NCI-H2107 treated with DMSO at 0.1 percent for 48 hours (cell line): Measurements from ENCODE around the gene SIVA1.

Experiments
- DNase-seq: peaks from one replicate; lab custom pipeline; 2025; ENCODE audit not compliant: unreplicated experiment; lab: John Stamatoyannopoulos, UW

SIVA1 gene

DNA sequence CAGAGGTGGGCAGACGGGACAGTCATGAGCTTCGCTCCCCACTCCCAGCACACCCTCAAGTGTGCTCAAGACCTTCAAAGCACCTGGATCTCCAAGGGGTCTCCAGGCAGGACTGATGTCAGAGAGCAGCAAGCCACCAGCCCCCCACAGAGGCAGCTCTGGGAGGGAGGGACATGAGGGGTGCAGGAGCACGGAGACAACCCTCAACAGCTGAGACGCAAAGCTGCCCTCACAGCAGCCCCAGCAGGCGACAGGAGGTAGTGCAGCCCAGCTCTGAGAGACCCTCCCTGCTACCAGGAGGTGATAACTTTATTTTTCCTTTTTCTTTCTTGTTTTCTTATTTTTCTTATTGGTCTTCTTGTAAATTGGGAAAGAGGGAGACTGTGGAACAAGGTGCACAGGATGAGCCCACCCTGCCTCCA lies 17.9 kb downstream of the SIVA1 start:
- no peak for DNase-seq

- DNase-seq = no peak
Measured at GRCh38 chr14:104771374-104771773, 18.4 kb downstream of the SIVA1 start.

DNA sequence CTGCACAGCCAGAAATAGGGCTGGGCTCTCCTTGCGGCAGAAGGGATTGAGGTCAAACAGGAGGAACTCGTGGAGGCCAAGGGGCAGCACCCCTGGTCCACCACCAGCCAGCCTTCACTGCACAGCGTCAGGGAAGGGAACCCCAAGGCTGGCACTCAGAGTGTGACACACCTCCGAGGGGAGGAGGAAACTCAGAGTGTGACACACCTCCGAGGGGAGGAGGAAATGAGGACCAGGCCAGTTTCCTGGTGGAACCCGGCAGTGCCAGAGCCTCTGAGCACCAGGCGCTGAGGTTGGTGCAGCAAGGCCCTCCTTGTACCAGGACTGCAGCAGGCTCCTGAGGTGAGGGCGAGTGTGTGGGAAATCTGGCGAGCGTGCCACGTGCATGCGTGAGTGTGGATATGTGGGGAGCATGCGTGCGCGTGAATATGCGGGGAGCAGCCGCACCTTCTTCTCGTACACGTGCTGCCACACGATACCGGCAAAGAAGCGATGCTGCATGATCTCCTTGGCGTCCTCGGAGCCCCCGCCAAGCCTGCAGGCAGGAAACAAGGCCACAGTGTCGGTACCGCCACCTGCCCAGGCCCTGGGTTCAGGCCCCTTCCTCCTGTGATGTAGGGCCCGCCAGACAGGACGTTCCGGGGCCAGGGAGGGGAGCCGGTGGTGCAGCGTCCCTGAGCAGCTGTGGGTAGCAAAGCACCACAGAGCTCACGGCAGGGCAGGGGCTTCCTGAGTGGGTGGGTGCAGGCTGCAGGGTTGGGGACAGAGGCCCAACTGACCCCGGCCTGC lies 19.2 kb downstream of the SIVA1 start:
- no peak for DNase-seq

DNA sequence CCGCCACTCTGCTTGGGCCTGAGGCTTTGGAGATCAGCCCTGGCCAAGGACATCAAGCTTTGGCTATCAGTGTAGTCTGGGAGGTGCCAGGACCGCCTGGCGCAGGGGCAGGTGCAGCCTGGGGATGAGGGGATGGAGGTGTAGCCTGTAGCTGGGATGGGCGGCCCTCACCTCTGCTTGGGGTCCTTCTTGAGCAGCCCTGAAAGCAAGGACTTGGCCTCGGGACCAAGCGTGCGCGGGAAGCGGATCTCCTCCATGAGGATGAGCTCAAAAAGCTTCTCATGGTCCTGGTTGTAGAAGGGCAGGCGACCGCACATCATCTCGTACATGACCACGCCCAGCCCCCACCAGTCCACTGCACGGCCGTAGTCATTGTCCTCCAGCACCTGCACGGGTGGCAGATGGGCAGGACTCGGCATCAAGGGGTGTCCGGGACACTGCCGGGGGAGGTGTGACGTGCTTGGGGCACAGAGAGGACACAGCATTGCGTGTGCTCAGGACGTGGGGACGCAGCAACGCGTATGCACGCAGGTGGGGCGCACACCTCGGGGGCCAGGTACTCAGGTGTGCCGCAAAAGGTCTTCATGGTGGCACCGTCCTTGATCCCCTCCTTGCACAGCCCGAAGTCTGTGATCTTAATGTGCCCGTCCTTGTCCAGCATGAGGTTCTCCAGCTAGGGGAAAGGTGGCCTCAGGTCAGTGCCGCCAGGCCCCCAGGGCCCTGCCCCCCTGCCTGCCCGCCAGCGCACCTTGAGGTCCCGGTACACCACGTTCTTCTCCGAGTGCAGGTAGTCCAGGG lies 20.0 kb downstream of the SIVA1 start:
- DNase-seq = no peak

- no peak for DNase-seq
Measured at GRCh38 chr14:104773505-104774452, 20.8 kb downstream of the SIVA1 start.

DNA sequence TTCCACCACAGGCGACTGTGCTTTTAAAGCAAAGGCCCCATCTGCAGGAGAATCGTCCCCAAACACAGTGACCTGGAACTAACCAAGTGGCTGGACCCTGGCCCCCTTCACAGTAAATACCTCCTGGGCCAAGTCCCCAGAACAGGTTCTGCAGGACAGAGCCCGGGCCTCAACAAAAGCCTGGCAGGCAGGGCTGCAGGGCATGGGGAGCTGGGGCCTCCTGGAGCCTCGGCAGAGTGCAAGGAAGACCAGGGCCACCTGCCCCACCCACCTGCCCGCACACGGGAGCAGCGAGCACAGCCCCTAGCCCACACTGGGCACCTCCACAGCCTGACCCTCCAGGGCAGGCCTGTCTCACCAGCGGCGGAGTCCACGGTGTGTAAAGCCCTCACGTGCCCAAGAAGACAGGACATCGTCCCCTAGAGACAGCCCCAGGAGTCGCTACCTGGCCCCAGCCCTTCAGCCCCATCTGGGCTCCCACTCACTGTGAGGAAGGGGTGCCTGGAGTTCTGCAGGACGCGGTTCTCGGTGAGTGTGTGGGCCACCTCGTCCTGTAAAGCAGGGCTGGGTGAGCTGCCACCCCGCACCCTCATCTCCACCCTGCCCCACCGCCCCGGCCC lies 21.6 kb downstream of the SIVA1 start:
- DNase-seq = no peak

- DNase-seq = no peak
Measured at GRCh38 chr14:104775073-104775489, 22.1 kb downstream of the SIVA1 start.

DNA sequence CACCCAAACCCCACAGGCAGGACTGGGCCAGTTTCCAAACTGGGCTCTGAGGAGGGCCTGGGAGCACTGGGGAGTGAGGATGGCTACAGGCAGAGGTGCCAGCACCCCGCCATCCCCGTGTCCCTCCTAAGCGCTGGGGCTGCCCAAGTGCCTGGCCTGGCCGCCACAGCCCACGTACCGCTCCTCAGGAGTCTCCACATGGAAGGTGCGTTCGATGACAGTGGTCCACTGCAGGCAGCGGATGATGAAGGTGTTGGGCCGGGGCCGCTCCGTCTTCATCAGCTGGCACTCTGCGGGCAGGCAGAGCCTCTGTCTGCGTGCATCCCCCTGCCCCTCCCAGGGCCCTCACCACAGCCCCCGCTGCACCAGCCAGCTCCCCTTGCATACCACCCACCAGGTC lies 23.5 kb downstream of the SIVA1 start:
- DNase-seq = no peak

DNA sequence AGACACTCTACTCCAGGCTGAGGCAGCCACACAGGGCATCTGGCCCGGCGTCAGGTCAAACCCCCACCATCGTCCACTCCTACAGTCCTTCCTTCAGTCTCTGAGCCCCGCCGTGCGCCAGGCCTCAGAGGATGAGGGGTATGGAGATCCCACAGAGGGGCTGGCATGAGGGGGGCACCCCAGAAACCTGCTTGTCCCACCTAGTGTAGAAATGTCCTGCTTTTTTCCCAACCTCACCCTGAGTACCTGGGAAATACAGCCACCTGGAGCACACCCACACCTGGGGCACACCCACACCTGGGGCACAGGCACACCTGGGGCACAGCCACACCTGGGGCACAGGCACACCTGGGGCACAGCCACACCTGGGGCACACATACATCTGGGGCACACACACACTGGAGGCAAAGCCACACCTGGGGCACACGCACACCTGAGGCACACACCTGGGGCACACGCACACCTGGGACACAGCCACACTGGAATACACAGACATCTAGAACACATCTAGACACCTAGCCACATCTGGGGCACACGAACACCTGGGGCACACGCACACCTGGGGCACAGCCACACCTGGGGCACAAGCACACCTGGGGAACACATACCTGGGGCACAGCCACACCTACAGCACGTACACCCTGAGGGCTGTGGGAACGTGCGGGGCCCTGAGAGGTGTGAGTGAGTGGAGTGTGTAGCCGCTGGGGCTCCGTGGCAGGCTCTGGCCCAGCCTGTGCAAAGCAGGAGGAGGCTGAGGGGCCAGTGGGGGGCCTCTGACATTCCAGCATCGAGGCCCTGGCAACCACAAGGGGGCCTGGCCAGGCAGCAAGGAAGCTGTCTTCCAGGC lies 24.2 kb downstream of the SIVA1 start:
- DNase-seq = no peak

DNA sequence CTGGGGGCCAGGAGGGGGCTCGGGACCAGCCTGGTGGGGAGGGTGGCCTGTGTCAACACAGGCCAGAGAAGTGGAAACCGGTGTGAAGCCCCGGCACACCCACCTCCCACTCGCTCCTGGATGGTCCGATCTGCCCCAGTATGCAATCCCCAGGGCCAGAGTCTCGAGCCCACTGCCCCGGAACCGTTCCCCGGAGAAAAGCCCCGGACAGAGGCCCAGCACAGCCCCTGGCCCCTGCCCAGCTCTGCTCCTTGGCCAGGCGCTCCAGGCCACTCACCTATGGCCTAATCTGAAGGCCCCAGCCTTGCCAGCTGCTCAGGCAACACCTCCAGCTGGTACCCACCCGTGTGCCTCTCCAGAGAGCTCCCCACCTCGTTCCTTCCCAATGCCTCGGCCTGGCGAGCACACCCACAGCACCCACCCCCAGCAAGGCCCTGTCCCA lies 24.9 kb downstream of the SIVA1 start:
- DNase-seq = no peak

DNA sequence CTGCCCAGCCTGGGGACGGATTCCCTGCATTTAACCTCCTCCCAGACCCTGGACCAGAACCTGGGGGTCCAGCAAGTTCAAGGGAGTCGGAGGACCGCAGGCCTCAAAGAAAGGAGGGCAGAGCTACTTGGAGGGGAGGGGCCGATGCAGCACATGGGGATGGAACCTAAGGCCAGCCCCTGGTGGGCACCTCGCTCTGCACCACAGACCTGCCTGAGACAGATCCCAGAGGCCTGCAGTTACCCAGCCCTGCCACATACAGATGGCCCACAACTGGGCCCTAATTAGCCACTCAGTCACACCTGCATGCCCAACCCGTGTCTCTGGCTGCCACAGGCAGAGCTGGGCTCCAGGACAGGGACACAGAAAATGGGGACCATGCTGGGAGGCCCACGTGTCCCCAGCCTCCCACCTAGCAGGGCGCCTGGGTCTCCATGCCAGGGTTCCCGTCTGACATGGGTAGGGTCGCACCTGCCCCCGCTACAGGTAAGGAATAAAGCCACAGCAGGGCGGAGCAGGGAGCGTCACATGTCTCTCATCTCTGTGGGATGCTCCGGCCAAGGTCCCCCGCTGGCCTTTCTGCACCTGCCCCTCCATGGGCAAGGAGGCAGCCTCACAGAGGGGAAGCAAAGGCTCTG lies 25.9 kb downstream of the SIVA1 start:
- DNase-seq = no peak

DNA sequence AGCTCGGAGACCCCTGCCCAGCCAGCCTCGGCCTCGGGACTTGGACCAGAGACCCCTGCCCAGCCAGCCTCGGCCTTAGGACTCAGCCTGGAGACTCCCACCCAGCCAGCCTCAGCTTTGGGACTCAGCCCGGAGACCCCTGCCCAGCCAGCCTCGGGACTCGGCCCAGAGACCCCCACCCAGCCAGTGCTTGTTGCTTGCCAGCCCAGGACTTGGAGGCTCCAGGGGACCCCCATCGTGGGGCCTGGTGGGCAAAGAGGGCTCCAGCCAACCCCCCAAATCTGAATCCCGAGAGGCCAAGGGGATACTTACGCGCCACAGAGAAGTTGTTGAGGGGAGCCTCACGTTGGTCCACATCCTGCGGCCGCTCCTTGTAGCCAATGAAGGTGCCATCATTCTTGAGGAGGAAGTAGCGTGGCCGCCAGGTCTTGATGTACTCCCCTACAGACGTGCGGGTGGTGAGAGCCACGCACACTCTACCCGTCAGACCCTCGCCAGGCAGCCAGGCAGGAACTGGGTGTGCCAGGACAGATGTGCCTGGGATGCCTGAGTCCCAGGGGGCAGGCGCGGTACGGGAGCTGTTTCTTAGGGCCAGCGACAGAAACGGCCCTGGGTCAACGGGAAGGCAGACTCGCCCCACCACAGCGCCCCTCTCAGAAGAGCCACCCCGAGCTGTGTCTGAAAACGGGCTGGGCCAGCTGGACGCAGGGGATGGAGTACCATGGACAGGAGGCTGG lies 27.0 kb downstream of the SIVA1 start:
- no peak for DNase-seq

- no peak for DNase-seq
Measured at GRCh38 chr14:104780513-104781030, 27.6 kb downstream of the SIVA1 start.

GRCh38 chr14:104781271-104782077 lies 28.5 kb downstream of the SIVA1 start:
- DNase-seq = no peak

DNA sequence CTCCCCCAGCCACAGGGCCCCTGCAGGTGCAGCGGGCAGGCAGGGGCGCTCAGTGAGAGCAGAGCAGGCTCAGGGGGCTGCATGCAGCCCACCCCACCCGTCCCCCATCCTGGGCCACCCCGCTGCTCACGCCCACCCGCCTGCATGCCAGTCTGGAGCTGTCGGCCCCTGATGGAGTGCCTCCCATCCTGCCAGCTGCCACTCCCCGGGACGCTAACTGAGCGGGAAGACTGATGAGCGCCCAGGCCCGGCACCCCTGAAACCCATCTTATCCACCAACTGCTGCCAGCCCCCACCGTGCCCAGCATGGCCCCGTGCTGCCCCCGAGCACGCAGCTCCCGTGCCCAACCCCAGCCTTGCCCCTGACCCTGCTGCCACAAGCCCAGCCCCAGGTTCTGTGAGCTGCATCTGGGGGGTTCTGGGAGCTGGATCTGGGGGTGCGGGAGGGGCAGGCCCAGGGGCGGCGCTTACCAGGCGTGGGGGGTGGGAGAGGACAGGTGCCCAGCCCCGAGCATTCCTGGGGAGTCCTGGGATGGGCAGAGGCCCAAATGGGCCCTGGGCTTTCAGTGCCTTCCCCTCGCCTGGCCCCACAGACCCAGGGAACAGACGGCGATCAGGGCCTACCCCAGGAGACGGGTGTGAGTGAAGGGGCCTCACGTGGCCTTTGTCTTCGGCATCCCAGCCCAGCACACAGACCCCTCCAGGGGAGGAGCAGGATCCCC lies 29.3 kb downstream of the SIVA1 start:
- no peak for DNase-seq

DNA sequence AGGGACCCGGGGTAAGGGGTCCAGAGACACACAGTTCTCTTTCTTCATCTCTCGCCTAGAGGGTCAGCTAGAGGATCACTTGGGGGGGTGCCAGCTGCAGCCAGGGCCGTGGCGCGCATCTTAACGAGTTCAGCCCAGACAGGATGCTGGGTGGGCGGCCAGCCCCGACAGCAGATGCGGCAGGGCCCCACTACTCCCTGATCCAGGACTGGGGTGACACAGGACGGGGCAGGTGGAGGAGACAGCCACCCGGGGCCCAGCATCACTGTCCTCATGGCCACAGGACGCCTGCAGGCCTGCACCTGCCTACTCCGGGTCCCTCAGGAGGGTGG lies 29.8 kb downstream of the SIVA1 start:
- DNase-seq = no peak
